ENCODE data around the gene ZFX.
"Not testable (repeated sequence)": the region's sequence is repeated elsewhere in the genome, so short reads cannot be mapped to it uniquely, and the experiment has no call there.

The ZFX gene

GRCh38 chrX:24151513-24151912 lies 2.0 kb downstream of the ZFX start:
- no peak for DNase-seq (ENCODE audit: low read depth, low spot score)

- no peak for DNase-seq (ENCODE audit: low read depth, low spot score)
Observed at GRCh38 chrX:24153178-24153795, 3.8 kb downstream of the ZFX start.

- DNase-seq (ENCODE audit: low read depth, low spot score) = no peak
Observed at GRCh38 chrX:24153796-24154189, 4.3 kb downstream of the ZFX start.

GRCh38 chrX:24154490-24155034 lies 5.0 kb downstream of the ZFX start:
- DNase-seq (ENCODE audit: low read depth, low spot score) = no peak

- DNase-seq (ENCODE audit: low read depth, low spot score) = not testable (repeated sequence)
Observed at GRCh38 chrX:24155747-24156146, 6.2 kb downstream of the ZFX start.

GRCh38 chrX:24156177-24156576 lies 6.6 kb downstream of the ZFX start:
- no peak for DNase-seq (ENCODE audit: low read depth, low spot score)

- DNase-seq (ENCODE audit: low read depth, low spot score) = no peak
Observed at GRCh38 chrX:24158881-24159280, 9.4 kb downstream of the ZFX start.

- DNase-seq (ENCODE audit: low read depth, low spot score) = no peak
Observed at GRCh38 chrX:24166078-24166477, 16.5 kb downstream of the ZFX start.

- DNase-seq (ENCODE audit: low read depth, low spot score) = no peak
Observed at GRCh38 chrX:24167719-24168472, 18.4 kb downstream of the ZFX start.

GRCh38 chrX:24168807-24169206 lies 19.3 kb downstream of the ZFX start:
- DNase-seq (ENCODE audit: low read depth, low spot score) = no peak

- no peak for DNase-seq (ENCODE audit: low read depth, low spot score)
Observed at GRCh38 chrX:24169211-24169610, 19.7 kb downstream of the ZFX start.

GRCh38 chrX:24173115-24173847 lies 23.8 kb downstream of the ZFX start:
- no peak for DNase-seq (ENCODE audit: low read depth, low spot score)

- no peak for DNase-seq (ENCODE audit: low read depth, low spot score)
Observed at GRCh38 chrX:24175276-24175675, 25.7 kb downstream of the ZFX start.

GRCh38 chrX:24178441-24178840 lies 28.9 kb downstream of the ZFX start:
- DNase-seq (ENCODE audit: low read depth, low spot score) = no peak

GRCh38 chrX:24184018-24184417 lies 34.5 kb downstream of the ZFX start:
- no peak for DNase-seq (ENCODE audit: low read depth, low spot score)

- no peak for DNase-seq (ENCODE audit: low read depth, low spot score)
Observed at GRCh38 chrX:24186483-24186882, 37.0 kb downstream of the ZFX start.

GRCh38 chrX:24186986-24187385 lies 37.5 kb downstream of the ZFX start:
- DNase-seq (ENCODE audit: low read depth, low spot score) = no peak

- no peak for DNase-seq (ENCODE audit: low read depth, low spot score)
Observed at GRCh38 chrX:24189490-24189889, 40.0 kb downstream of the ZFX start.

GRCh38 chrX:24190500-24191156 lies 41.1 kb downstream of the ZFX start:
- DNase-seq (ENCODE audit: low read depth, low spot score) = no peak

- no peak for DNase-seq (ENCODE audit: low read depth, low spot score)
Observed at GRCh38 chrX:24196509-24196908, 47.0 kb downstream of the ZFX start.

GRCh38 chrX:24198101-24198500 lies 48.6 kb downstream of the ZFX start:
- DNase-seq (ENCODE audit: low read depth, low spot score) = no peak

GRCh38 chrX:24200133-24200532 lies 50.6 kb downstream of the ZFX start:
- DNase-seq (ENCODE audit: low read depth, low spot score) = no peak

Measured in iPS DF 19.7 (cell line).